Measurements from ENCODE around the gene GPR37L1.
"Not testable (repeated sequence)": the region's sequence is repeated elsewhere in the genome, so short reads cannot be mapped to it uniquely, and the experiment has no call there.

GPR37L1 gene

DNA sequence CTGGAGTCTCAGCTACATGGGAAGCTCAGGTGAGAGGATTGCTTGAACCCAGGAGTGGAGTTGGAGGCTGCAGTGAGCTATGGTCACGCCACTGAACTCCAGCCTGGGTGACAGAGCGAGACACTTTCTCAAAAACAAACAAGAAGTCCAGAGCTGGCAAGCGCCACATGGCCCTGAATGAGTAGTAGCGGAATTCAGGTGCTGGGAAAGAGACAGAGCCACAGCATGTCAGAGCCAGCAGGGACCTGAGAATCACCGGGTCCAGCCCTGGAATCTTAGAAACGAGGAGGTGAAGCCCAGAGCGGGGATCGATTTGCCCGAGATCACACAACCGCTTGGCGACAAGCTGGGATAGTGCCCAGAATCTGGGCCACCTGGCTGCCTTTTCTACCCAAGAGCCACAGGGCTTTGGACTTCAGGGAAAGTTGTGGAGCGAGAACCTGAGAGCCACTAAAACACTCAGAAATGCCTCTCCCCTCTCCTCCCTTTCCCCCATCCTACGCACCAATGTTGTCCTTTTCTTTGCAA, 12.0 kb downstream of the GPR37L1 start:
- DNase-seq, result peak in 1 of 14 donors; percentile 60

DNA sequence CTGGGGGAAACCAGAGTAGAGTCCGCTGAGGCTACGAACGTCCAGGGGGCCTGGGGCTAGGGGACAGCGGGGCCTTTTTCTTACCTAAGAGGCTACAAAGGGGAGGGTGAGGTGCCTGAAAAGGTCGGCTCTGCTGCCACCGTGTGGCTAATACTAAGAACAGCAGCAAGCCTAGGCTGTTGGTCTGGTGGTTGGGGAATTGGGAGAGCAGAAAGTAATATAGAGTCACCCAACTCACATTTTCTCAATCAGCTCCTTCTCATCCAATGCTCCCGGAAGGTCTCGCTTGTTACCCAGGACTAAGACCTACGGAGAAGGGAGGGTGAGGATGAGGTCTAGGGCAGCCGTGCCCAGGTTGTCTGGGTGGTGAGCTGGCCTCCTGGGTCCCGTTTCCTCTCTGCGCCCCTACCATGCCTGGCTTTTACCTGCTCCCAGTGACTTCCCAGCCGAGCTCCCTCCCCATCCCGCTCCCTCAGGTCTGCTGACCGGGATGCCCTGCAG, 12.6 kb downstream of the GPR37L1 start:
- peak in 12 of 14 donors; percentile 29 to 70 (median 52) for DNase-seq

DNA sequence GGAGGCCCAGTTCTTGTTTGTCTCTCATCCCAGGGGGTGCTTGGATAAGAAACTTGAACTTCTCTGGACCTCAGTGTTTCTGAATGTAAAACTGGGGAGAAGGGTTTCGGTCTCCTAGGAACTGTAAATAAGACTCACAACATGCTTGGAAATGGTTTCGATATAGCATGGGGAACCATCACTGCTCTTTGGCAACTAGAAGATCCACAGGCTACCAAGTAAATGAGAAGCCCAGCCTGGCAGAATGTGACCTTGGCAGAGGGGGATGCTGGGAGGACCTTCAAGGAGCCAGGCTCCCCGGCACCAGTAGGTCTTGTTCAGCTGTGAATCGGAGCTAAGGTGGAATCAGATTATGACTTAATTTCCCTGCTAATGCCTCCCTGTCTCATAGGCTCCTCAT, 18.1 kb downstream of the GPR37L1 start:
- no peak for DNase-seq

DNA sequence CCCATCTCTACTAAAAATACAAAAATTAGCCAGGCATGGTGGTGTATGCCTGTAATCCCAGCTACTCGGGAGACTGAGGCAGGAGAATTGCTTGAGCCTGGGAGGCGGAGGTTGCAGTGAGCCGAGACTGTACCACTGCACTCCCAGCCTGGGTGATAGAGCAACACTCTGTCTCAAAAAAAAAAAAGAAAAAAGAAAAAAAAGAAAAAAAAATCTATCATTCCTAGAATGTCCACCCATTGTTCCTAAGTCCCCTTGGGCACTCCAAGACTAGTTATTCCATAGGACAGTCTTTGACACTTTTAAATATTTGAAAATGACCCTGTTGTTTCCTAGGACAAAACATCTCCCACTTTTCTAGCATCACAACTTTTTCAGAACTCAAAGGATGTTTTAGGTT, 18.8 kb downstream of the GPR37L1 start:
- not testable (repeated sequence) for DNase-seq

DNA sequence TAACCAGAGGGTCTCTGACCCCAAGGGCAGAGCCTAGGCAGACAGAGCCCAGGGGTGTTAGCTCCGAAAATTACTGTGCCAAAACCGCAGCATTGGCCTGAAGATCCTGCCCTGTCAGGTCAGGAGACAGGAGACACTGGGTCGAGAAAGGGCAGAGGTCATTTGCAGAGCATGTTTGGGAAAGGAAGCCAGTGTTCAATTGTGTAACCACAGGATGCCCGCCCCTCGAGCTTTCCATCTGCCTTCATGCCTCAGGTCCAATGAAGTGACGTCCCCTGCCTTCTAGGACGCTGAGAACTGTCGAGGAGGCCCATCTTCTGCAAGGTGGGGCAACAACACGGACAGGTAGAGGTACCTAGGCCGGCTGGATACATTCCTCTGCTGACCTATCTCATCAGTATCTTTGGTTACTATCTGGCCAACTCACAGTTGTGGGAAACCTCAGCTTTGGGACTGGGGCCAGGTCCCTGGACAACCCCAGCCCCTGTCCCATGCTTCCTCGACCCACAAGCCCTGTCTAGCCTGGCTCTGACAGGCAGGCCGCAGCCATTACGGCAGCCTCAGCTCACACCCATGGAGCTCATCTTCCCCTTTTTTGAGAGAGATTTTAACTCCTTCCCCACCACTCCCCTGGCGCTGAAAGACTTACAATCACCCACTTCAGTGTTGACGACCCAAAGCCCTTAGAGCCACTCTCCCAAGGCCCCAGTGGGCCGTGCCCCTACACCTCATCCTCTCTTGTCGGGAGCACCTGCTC, 20.5 kb downstream of the GPR37L1 start:
- peak in 7 of 14 donors; percentile 8 to 71 (median 46) for DNase-seq

DNA sequence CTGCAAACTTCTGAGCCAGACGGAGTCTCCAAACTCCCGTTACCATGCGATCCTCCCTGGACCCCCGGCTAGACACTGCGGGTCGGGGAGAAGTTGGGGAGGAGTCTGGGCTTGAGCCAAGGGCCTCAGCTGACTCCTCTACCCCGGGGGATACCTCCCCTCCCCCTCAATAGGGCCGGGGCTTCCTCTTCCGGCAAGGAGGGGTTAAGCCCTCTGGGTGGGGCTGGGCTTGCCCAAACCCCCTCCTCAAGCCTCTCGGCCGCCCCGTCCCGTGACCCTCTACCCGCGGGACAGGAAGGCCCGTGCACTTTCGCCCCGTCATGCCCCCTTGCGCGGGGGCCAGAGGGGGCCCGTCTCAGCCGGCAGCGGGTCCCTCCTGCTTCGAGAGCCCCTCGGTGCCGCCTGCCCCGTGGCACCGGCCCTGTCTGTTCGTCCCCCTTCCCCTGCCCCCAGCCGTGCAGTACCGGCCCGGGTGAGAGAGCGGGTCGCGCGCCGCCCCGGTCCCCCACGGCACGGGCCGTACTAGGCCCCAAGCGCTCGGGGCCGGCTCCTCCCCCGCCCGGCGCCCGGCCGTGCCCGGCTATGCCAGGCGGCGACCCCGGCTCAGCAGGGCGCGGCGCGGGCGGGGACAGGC, 21.2 kb downstream of the GPR37L1 start:
- peak in 5 of 14 donors; percentile 48 to 76 (median 62) for DNase-seq

DNA sequence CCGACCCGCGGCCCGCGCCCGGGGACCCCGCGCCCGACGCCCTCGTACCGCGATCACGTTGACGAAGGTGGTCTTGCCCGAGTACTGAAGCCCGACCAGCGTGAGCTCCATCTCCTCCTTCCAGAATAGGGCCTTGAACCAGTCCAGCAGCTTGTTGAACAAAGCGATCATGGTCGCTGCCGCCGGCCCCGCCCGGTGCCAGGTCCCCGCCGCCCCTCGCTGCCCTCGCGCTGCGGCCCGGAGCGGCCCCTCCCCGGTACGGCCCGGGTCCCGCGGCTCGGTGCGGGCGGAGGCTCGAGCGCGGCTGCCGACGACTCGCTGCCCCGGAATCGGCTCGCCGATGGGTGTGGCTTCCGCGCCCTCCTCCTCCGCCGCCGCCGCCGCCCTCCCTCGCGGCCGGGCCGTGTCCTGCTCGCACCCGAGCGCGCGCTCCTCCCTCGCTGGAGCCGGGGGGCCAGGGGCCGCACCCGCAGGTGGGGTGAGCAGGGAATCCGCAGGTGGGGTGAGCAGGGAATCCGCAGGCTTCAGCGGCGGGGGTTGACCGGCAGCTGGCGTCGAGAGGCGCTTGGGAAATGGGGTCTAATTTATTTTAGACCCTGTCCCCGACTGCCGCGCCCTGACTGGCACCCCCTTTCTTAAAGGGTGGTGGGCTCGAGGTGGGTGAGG, 21.8 kb downstream of the GPR37L1 start, which contains the start of gene ARL8A:
TSS of gene ARL8A (minus strand) at position 336 of the 666 bp plus-strand sequence. CDS start at position 171, 165 bp downstream.
- peak in 10 of 14 donors; percentile 40 to 85 (median 60) for DNase-seq

DNA sequence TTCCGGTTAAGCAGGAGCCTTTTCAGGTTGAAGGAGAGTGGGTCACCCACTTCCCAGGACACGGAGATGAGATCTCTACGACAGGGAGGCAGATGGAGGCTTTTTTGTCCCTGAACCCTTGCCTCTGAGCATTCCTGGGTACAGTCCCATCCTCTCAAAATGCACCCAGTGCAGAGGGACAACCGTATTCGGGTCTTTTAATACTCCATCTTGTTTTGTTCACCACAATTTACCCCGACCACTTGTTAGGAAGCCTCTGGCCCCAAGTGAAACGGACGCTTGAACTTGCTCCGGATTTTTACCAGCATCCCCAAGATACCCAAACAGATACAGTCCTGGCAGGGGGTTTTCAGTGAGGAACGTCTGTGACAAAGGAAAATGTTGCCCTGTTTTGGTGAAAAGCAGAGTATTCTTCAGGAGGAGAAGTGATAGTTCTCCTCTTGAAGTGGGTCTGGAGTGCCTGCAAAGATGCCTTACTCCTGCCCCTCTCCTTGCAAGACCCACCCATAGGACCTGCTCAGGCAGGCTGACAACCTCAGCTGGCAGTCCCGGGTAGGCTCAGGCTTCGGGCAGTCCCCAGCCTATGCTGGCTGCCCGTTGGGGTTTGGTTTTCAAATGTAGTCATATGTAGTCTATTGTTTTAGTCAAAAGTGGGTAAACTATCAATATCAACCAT, 22.5 kb downstream of the GPR37L1 start:
- peak in 2 of 14 donors; percentile 53 to 70 for DNase-seq

DNA sequence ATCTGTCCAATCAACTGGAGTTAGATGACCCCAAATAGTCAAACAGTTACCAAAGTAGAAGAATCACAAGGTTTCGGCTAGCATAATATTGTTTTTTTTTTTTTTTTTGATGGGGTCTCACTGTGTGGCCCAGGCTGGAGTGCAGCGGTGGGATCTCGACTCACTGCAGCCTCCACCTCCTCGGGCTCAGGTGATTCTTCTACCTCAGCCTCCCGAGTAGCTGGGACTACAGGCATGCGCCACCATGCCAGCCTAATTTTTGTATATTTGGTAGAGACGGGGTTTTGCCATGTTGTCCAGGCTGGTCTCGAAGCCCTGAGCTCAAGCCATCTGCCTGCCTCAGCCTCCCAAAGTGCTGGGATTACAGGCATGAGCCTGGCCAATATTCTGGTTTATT, 23.0 kb downstream of the GPR37L1 start:
- DNase-seq, result not testable (repeated sequence)

DNA sequence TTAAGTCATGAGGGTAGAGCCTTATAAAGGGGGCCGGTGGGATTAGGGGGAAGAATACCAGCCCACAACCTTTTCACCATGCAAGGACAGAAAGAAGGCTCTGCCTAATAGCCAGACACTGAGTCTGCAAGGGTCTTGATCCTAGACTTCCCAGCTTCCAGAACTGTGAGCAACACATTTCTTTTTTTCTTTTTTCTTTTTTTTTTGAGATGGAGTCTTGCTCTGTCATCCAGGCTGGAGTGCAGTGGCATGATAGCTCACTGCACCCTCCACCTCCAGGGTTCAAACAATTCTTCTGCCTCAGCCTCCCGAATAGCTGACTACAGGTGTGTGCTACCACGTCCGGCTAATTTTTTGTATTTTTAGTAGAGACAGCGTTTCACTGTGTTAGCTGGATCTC, 23.6 kb downstream of the GPR37L1 start:
- DNase-seq, result no peak

DNA sequence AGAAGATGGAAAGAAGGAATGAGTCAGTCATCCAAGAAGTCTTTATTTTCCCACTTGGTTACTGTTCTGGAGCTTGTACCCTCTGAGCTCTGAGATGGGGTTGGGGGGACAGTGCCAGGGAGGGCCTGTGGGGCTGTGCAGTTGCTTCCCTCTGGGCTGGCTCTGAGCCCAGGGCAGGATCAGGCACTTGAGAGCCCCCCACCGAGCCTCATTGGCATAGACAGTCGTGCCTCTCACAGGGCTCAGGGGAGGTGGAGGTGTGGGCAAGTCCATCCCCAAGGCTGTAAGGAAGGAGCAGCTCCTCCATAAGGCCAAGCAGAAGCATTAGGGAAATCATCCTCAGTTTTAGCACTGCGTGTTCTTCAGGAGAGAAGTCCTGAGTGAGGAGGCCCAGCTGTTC, 24.3 kb downstream of the GPR37L1 start:
- DNase-seq, result no peak

DNA sequence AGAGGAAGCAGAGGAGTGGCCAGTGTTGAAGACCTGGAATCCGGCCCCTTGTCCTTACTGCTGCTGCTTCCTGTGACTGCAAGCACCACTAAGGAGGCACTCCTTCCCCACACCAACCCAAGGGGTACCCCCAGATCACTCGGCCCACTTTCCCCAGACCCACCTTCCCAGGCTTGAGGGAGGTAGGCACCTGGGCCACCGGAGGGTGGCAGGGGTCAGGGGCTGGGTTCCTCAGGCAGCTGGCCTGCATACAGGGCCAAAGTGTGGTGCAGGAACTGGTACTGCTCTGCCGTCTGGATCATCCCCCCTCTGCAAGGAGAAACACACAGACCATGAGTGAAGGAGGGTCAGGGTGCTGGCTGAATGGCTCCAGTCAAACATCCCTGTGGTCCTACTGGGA, 25.7 kb downstream of the GPR37L1 start:
- DNase-seq, result no peak

DNA sequence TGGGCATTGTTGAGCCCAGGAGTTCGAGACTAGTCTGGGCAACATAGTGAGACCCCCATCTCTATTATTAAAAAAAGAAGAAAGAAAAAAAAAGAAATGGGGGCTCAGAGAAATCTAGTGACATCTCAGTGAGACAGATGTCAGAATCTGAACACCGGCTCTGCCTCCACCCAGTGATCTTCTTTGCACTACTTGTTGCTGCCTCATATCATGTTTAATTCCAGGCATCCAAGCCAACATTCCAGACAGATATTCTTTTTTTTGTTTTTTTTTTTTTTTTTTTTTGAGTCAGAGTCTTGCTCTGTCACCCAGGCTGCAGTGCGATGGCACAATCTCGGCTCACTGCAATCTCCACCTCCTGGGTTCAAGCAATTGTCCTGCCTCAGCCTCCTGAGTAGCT, 26.8 kb downstream of the GPR37L1 start:
- no peak for DNase-seq

DNA sequence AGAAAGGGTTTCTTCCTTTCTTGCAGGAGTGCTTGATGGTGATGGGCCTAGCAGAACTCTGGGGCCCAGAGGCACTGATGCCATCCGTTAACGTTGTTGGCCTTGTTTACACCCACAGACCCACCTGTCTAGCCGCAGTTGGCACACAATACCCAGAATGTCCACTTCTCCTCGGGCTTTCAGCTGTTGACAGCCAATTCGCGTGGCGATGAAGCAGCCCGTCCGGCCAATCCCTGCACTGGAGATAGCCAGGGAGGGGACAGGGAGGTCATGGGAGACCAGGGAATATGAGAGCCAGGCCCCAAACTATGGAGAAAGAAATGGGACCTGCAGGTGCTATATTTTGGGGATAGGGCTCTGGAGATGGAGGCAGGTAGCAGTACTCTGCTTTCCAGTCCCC, 27.5 kb downstream of the GPR37L1 start:
- DNase-seq, result no peak

DNA sequence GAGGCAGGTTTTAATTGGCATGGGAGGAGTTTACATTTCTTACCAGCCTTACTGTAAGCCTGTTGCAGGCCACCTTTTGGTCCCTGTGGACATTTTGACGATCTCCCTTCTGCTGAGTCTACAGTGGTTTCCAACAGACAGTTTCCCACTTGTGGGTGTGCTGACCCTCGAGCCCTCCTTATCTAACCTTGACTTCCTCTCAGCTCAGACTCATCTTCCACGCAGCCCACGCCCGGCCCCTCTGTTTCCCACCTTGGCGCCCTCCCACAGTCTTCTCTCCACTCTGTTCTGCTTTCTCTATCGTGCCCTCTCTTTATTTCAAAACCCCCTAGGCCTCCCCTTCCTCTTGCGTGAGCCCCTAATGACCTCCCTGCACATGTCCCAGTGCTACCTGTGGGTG, 27.9 kb downstream of the GPR37L1 start:
- DNase-seq, result no peak

DNA sequence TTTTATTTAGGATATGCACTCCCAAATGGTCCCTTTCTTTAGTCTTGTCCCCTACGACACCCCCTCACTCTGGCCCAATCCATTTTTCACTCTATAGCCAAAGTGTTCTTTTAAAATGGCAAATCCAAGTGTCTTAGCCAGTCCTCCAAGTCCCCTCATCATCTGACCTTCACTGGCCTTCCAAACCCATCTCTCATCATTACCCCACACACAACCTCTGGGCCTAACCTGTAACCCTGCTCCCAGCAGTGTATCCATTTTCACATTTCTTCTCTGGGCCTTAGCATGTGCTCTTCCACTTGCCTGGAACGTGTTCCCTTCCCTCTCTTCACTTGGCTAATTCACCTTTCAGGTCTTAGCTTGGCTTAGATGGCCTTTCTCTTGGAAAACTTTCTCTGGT, 28.3 kb downstream of the GPR37L1 start:
- no peak for DNase-seq

DNA sequence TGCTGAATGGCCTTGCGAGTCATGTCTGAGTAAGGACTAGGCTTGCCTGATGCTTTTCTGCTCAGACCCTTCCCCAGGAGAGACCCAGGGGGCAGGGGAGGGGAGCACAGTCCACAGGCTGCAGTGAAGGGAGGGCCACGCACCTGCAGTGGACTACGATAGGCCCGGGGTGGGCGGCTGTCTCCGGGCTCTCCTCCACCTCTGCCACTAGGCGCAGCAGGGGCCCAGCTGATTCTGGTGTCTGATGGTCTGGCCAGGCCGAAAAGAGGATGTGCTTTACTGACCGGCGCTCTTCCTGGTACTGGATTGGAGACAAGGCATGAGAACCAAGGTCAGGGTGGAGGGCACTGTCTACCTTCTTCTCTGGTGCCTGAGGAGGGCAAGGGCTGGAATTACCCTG, 29.7 kb downstream of the GPR37L1 start:
- DNase-seq, result no peak

DNA sequence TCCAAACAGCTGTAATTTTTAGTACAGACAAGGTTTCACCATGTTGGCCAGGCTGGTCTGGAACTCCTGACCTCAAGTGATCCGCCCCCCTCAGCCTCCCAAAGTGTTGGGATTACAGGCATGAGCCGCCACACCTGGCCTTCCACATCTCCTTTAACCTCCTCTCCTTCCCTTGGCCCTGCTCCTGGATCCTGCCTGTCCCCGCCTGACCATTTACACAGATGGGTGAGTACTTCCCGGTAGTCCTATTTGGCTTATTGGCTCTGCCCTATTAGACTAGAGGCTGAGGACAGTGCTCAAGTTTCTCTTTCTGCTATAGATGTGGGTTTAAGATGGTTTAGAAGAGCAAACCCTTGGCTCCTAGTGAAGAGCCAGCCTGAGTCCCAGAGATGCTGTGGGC, 30.6 kb downstream of the GPR37L1 start:
- DNase-seq, result no peak

DNA sequence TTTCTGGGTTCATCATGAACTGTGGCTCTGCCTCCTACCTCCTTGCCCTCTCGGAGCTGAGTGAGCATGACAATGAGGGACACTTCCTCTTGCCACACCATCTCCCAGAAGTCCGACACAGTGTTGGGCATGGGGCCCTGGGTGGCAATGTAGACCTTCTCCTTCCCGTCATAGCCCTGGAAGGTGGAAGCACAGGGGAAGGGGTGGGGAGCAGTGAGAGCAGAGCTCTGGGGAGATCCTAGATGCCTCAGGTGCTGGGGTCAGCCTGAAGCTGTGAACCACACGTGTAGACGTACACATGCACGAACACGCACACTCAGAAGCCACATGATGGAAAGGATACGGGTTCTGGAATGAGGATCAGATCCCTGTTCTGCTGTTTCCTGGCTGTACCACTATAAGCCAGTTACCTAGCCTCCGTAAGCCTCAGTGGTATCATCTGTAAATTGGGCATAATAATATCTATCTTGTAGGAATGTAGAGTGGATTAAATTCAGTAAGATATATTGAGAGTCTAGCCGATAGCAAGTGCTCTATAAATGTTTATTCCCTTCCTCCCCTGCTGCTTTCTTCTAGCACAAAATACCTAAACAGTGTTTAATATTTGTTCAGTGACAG, 31.5 kb downstream of the GPR37L1 start:
- no peak for DNase-seq

DNA sequence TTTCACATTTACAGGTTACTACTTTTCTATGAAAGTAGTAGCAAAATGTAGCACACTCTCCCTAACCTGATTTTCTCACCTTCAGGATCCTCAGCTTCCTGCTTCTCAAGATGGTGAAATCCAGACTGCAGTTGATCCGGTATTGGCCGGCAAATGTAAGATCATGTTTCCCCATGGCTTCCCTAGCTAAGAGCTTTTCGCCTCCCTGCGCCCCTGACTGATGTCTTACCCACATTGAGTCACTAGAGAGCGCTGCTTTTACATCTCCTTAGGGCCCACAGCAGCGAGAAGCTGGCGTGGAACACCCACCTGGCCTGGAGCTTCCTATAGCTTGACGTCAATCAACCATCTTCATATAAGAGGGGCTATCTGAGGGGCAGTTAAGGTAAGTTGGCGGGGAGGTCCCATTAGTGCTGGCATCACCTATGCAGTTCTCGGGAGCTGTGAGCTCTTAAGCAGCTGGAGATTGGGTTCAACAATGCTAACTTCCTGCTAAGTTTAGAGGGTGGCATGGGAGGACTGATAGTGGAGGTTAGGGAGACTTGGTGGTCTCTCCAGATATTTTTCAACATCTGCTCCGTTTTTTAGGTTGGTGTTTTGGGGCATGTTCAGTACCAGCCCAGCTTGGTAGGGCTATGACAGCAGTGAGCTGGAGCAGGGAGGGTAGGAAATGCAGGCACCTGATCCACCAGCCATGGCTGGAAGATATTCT, 32.2 kb downstream of the GPR37L1 start:
- DNase-seq, result no peak

DNA sequence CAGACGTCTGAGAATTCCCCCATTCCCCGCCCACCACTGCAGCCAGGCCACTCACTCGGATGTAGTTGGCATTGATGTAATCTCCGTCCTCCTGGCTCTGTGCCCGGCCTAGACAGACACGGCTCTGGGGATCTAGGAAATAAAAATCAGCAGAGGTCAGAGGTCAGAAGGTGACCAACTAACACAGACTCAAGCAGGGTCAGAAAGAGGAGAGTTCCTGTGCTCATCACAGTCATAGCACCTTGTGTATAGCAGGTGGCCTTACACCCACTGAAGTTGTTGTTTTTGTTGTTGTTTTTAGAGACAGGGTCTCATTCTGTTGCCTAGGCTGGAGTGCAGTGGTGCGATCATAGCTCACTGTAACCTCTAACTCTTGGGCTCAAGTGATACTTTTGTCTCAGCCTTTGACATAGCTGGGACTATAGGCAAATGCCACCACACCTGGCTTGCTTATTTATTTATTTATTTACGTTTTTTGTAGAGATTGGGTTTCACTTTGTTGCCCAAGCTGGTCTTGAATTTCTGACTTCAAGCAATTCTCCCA, 32.8 kb downstream of the GPR37L1 start:
- DNase-seq, result no peak

Measured in C1 segment of cervical spinal cord (tissue), 14 donors.